IMR-90 (cell line): Measurements from ENCODE around the gene UGDH.

Experiments used
- CEBPB ChIP-seq: IDR thresholded peaks from 2 replicates; pipeline ENCODE4 v1.6.1; 2012; ENCODE audit warnings: low read depth, low read length, improper control_type of control experiment
- CHD1 ChIP-seq: IDR thresholded peaks from 2 replicates; pipeline ENCODE4 v1.6.1; 2012; ENCODE audit warnings: low read depth, low read length, improper control_type of control experiment
- CTCF ChIP-seq: conservative IDR thresholded peaks from 2 replicates; pipeline ENCODE4 v1.5.1; 2012; ENCODE audit warnings: mild to moderate bottlenecking, low read depth, low read length, improper control_type of control experiment
- FOS ChIP-seq: fragments of 150-350 bp; IDR thresholded peaks from 2 replicates; pipeline ENCODE4 v1.6.1; 2016; ENCODE audit warnings: low read depth, low read length
- MAFK ChIP-seq: IDR thresholded peaks from 2 replicates; pipeline ENCODE4 v1.6.1; 2012; ENCODE audit warnings: low read depth, low read length, improper control_type of control experiment
- MAZ ChIP-seq: IDR thresholded peaks from 2 replicates; pipeline ENCODE4 v1.6.1; 2012; ENCODE audit warnings: low read depth, mild to moderate bottlenecking, low read length, improper control_type of control experiment, moderate library complexity, borderline replicate concordance
- MXI1 ChIP-seq: IDR thresholded peaks from 2 replicates; pipeline ENCODE4 v1.6.1; 2012; ENCODE audit warnings: low read depth, mild to moderate bottlenecking, low read length, moderate library complexity, borderline replicate concordance
- POLR2A ChIP-seq: IDR thresholded peaks from 2 replicates; pipeline ENCODE4 v1.6.1; 2012; ENCODE audit warnings: mild to moderate bottlenecking, low read depth, low read length
- RAD21 ChIP-seq: IDR thresholded peaks from 2 replicates; pipeline ENCODE4 v1.6.1; 2012; ENCODE audit warnings: low read length, improper control_type of control experiment
- SMC3 ChIP-seq: fragments of 150-350 bp; IDR thresholded peaks from 2 replicates; pipeline ENCODE4 v1.6.1; 2016; ENCODE audit warnings: low read depth, mild to moderate bottlenecking, antibody characterized with exemption, low read length, moderate library complexity
- USF2 ChIP-seq: fragments of 150-350 bp; IDR thresholded peaks from 2 replicates; pipeline ENCODE4 v1.6.1; 2017; ENCODE audit warnings: mild to moderate bottlenecking, antibody characterized with exemption, low read length, low read depth

GRCh38 chr4:39521253-39521919 lies 5.9 kb downstream of the UGDH start:
- TF ChIP-seq CHD1 (no peak), POLR2A (no peak), CTCF (no peak), USF2 (no peak), CEBPB (no peak), MAFK (no peak), SMC3 (no peak), FOS (no peak), MAZ (no peak), MXI1 (no peak), RAD21 (no peak)
